Measurements from ENCODE around the gene CORO2A. TPM values are rescaled to one million over a fixed set of nuclear protein-coding genes. Genes with fewer than 3 reads are reported as not detected.

CORO2A gene
- total and polyA plus RNA-seq, 2 of the 13 experiments (the other 11 are each of a cell fraction or from before 2014, with no cell fraction given): 14.4 to 15.3 TPM

- ChIA-PET CTCF (ENCODE audit: low intra/inter-chr PET ratio, low total read pairs) (no interaction called here), POLR2A (no interaction called here)
- Histone ChIP-seq H2AFZ (ENCODE audit: low read length) (no peak overlapping the region), H3K9ac (ENCODE audit: insufficient read depth, low read depth, low read length) (no peak overlapping the region), H3K27me3 (ENCODE audit: control insufficient read depth in 1 of 2, insufficient read depth in 2 of 2, low read length in 2 of 2) (no peaks in the 10 kb centered on the region), H3K79me2 (ENCODE audit: insufficient read depth, low read length) (no peaks in the 10 kb centered on the region), H3K9me3 (ENCODE audit: low read length) (no peaks in the 10 kb centered on the region), H3K27ac (ENCODE audit: extremely low read length, insufficient read depth, low read length) (no peak overlapping the region), H3K4me1 (ENCODE audit: insufficient read depth, low read length) (peaks cover 14% of the 10 kb centered on the region), H3K4me2 (ENCODE audit: low read depth, low read length) (no peak overlapping the region), H4K20me1 (ENCODE audit: insufficient read depth, low read length) (no peaks in the 10 kb centered on the region), H3K4me3 (replicated peaks in 1 of 3; ENCODE audit: insufficient read depth in 1 of 3, low read depth in 2 of 3, low read length in 3 of 3) (no peak overlapping the region), H3K36me3 (replicated peaks in 1 of 2; ENCODE audit: control insufficient read depth in 1 of 2, insufficient read depth in 2 of 2, low read length in 2 of 2) (peaks cover 14 to 39% of the 10 kb centered on the region in 2 experiments)
- ATAC-seq: no peak
- intact Hi-C loops (cut with micrococcal nuclease; ENCODE audit: unreplicated experiment): no loop called here
- TF ChIP-seq CEBPB (IDR thresholded peaks at IDR 0.05; ENCODE audit: borderline replicate concordance, low read depth, low read length) (no peak), THYN1 (CRISPR knock-in tag; IDR thresholded peaks at IDR 0.05; ENCODE audit: borderline replicate concordance, low read depth) (no peak), TEAD3 (CRISPR knock-in tag; optimal IDR thresholded peaks at IDR 0.05; ENCODE audit: borderline replicate concordance) (no peak)
- WGBS (ENCODE audit: low lambda C conversion rate): 90% methylated on average over 5 of the region's 5 CpGs
- no peak for DNase-seq (ENCODE audit: low spot score)
- BruUV-seq (replicated peaks): no TSS peak
- in situ Hi-C loops (cut with HindIII; ENCODE audit: extremely low pct_ligation_motif_present, low pct_unique_long_range_greater_than_20kb): no loop called here
- no peak for FAIRE-seq
Observed at GRCh38 chr9:98096091-98096490, 96.3 kb downstream of the CORO2A start.

GRCh38 chr9:98095401-98095800 is 97.0 kb downstream of the CORO2A start:
- H3K79me2 ChIP-seq (ENCODE audit: insufficient read depth, low read length): no peaks in the 10 kb centered on the region
- H3K4me3 ChIP-seq (replicated peaks in 1 of 3; ENCODE audit: insufficient read depth in 1 of 3, low read depth in 2 of 3, low read length in 3 of 3): no peak overlapping the region
- ChIA-PET CTCF (ENCODE audit: low intra/inter-chr PET ratio, low total read pairs) (no interaction called here), POLR2A (no interaction called here)
- H3K27me3 ChIP-seq (ENCODE audit: control insufficient read depth in 1 of 2, insufficient read depth in 2 of 2, low read length in 2 of 2): no peaks in the 10 kb centered on the region
- no peak for FAIRE-seq
- 91% methylated on average over 4 of the region's 7 CpGs for WGBS (ENCODE audit: low lambda C conversion rate)
- H3K9ac ChIP-seq (ENCODE audit: insufficient read depth, low read depth, low read length): no peak overlapping the region
- no peak overlapping the region for H2AFZ ChIP-seq (ENCODE audit: low read length)
- H3K27ac ChIP-seq (ENCODE audit: extremely low read length, insufficient read depth, low read length): no peak overlapping the region
- intact Hi-C loops (cut with micrococcal nuclease; ENCODE audit: unreplicated experiment): no loop called here
- H3K36me3 ChIP-seq (replicated peaks in 1 of 2; ENCODE audit: control insufficient read depth in 1 of 2, insufficient read depth in 2 of 2, low read length in 2 of 2): peaks cover 14 to 42% of the 10 kb centered on the region in 2 experiments
- H3K4me2 ChIP-seq (ENCODE audit: low read depth, low read length): no peak overlapping the region
- no peaks in the 10 kb centered on the region for H3K9me3 ChIP-seq (ENCODE audit: low read length)
- no peaks in the 10 kb centered on the region for H4K20me1 ChIP-seq (ENCODE audit: insufficient read depth, low read length)
- no peak for ATAC-seq
- in situ Hi-C loops (cut with HindIII; ENCODE audit: extremely low pct_ligation_motif_present, low pct_unique_long_range_greater_than_20kb): no loop called here
- BruUV-seq (replicated peaks): no TSS peak
- no peak for DNase-seq (ENCODE audit: low spot score)
- H3K4me1 ChIP-seq (ENCODE audit: insufficient read depth, low read length): peaks cover 14% of the 10 kb centered on the region
- TF ChIP-seq THYN1 (CRISPR knock-in tag; IDR thresholded peaks at IDR 0.05; ENCODE audit: borderline replicate concordance, low read depth) (no peak), MBNL3 (CRISPR knock-in tag; conservative IDR thresholded peaks at IDR 0.05) (no peak), U2AF1 (optimal IDR thresholded peaks at IDR 0.05; ENCODE audit: low read depth, low read length) (no peak), NFIC (IDR thresholded peaks at IDR 0.05; ENCODE audit: low read length) (no peak), PATZ1 (CRISPR knock-in tag; IDR thresholded peaks at IDR 0.05) (no peak), GLI4 (CRISPR knock-in tag; IDR thresholded peaks at IDR 0.05; ENCODE audit: borderline replicate concordance) (no peak), CREB1 (IDR thresholded peaks at IDR 0.05) (no peak), CREB1 (CRISPR knock-in tag; IDR thresholded peaks at IDR 0.05) (no peak), HOMEZ (CRISPR knock-in tag; IDR thresholded peaks at IDR 0.05; ENCODE audit: low read depth) (no peak), RBM39 (IDR thresholded peaks at IDR 0.05; ENCODE audit: low read depth, low read length, poor library complexity, severe bottlenecking) (no peak), HNF4G (IDR thresholded peaks at IDR 0.05; ENCODE audit: borderline replicate concordance, low read depth, low read length) (no peak), HNF4G (CRISPR knock-in tag; IDR thresholded peaks at IDR 0.05; ENCODE audit: borderline replicate concordance, low read depth) (no peak), HOXA3 (CRISPR knock-in tag; IDR thresholded peaks at IDR 0.05) (no peak), NFRKB (IDR thresholded peaks at IDR 0.05) (no peak), POLR2G (IDR thresholded peaks at IDR 0.05; ENCODE audit: low read depth, low read length) (no peak), TBL1XR1 (IDR thresholded peaks at IDR 0.05; ENCODE audit: borderline replicate concordance, low read length, partially characterized antibody) (no peak)

All from HepG2 (cell line).